ENCODE results near the gene MAP6D1. TPM values are rescaled to one million over a fixed set of nuclear protein-coding genes. Genes with fewer than 3 reads are reported as not detected.

Gene MAP6D1
- total and polyA plus RNA-seq, 2 experiments from 2014 or later: 7.8 to 10.3 TPM

- H3K36me3 ChIP-seq: peaks cover 48% of the 10 kb centered on the region
- H3K27me3 ChIP-seq: no peaks in the 10 kb centered on the region
- no peak for TF ChIP-seq CTCF (IDR thresholded peaks at IDR 0.05; ENCODE audit: low read depth, low read length)
- no peaks in the 10 kb centered on the region for H3K9me3 ChIP-seq (ENCODE audit: low read depth)
- DNase-seq (ENCODE audit: low read depth in 1 of 2, low spot score in 1 of 2): peak in 1 of 2 donors; percentile 64
- H3K4me1 ChIP-seq (ENCODE audit: low read depth): no peaks in the 10 kb centered on the region
- H3K4me3 ChIP-seq: no peak overlapping the region
- H3K27ac ChIP-seq: no peak overlapping the region
These were observed 19.2 kb upstream of the MAP6D1 start for GRCh38 chr3:183844606-183845005.

- Histone ChIP-seq H3K4me1 (ENCODE audit: low read depth) (no peaks in the 10 kb centered on the region), H3K9me3 (ENCODE audit: low read depth) (no peaks in the 10 kb centered on the region), H3K27ac (no peak overlapping the region), H3K36me3 (peaks cover 42% of the 10 kb centered on the region), H3K4me3 (no peak overlapping the region), H3K27me3 (no peaks in the 10 kb centered on the region)
- no peak for DNase-seq (ENCODE audit: low read depth in 1 of 2, low spot score in 1 of 2)
- TF ChIP-seq CTCF (IDR thresholded peaks at IDR 0.05; ENCODE audit: low read depth, low read length): no peak
These were observed 14.4 kb upstream of the MAP6D1 start for GRCh38 chr3:183839751-183840150.

- Histone ChIP-seq H3K9me3 (ENCODE audit: low read depth) (no peaks in the 10 kb centered on the region), H3K4me1 (ENCODE audit: low read depth) (no peaks in the 10 kb centered on the region), H3K27me3 (no peaks in the 10 kb centered on the region), H3K4me3 (no peak overlapping the region), H3K27ac (no peak overlapping the region), H3K36me3 (peaks cover 45% of the 10 kb centered on the region)
- no peak for TF ChIP-seq CTCF (IDR thresholded peaks at IDR 0.05; ENCODE audit: low read depth, low read length)
- DNase-seq (ENCODE audit: low read depth in 1 of 2, low spot score in 1 of 2): no peak
These were observed 12.5 kb upstream of the MAP6D1 start for GRCh38 chr3:183837894-183838293.

GRCh38 chr3:183837390-183837789, 12.0 kb upstream of the MAP6D1 start:
- Histone ChIP-seq H3K4me3 (no peak overlapping the region), H3K4me1 (ENCODE audit: low read depth) (no peaks in the 10 kb centered on the region), H3K27ac (no peak overlapping the region), H3K36me3 (peaks cover 49% of the 10 kb centered on the region), H3K27me3 (no peaks in the 10 kb centered on the region), H3K9me3 (ENCODE audit: low read depth) (no peaks in the 10 kb centered on the region)
- no peak for TF ChIP-seq CTCF (IDR thresholded peaks at IDR 0.05; ENCODE audit: low read depth, low read length)
- no peak for DNase-seq (ENCODE audit: low read depth in 1 of 2, low spot score in 1 of 2)

GRCh38 chr3:183833516-183833915, 8.1 kb upstream of the MAP6D1 start:
- Histone ChIP-seq H3K4me3 (no peak overlapping the region), H3K36me3 (peaks cover 19% of the 10 kb centered on the region), H3K4me1 (ENCODE audit: low read depth) (no peaks in the 10 kb centered on the region), H3K9me3 (ENCODE audit: low read depth) (no peaks in the 10 kb centered on the region), H3K27me3 (no peaks in the 10 kb centered on the region), H3K27ac (no peak overlapping the region)
- DNase-seq (ENCODE audit: low read depth in 1 of 2, low spot score in 1 of 2): no peak
- no peak for TF ChIP-seq CTCF (IDR thresholded peaks at IDR 0.05; ENCODE audit: low read depth, low read length)

- no peak overlapping the region for H3K4me3 ChIP-seq
- H3K27me3 ChIP-seq: no peaks in the 10 kb centered on the region
- no peak for DNase-seq (ENCODE audit: low read depth in 1 of 2, low spot score in 1 of 2)
- no peaks in the 10 kb centered on the region for H3K4me1 ChIP-seq (ENCODE audit: low read depth)
- no peak overlapping the region for H3K27ac ChIP-seq
- no peak for TF ChIP-seq CTCF (IDR thresholded peaks at IDR 0.05; ENCODE audit: low read depth, low read length)
- H3K9me3 ChIP-seq (ENCODE audit: low read depth): no peaks in the 10 kb centered on the region
- H3K36me3 ChIP-seq: peaks cover 15% of the 10 kb centered on the region
These were observed 4.8 kb upstream of the MAP6D1 start for GRCh38 chr3:183830187-183830586.

Measured in cardiac muscle cell (in vitro differentiated cells and primary cell).